Activated CD4-positive, alpha-beta memory T cell treated with anti-CD3 and anti-CD28 coated beads, Interleukin-2, amount 10 ng/mL, durations not matched to agents 7 days and 5 days (primary cell): ENCODE measurements around the gene ZNF264. TPM values are rescaled to one million over a fixed set of nuclear protein-coding genes. Genes with fewer than 3 reads are reported as not detected.
"Not testable (repeated sequence)": the region's sequence is repeated elsewhere in the genome, so short reads cannot be mapped to it uniquely, and the experiment has no call there.

Source experiments
- CTCF ChIA-PET: fragments of 350-600 bp; sonication (Branson Sonifier 250); formaldehyde crosslinking; loops from one replicate; lab custom pipeline; 2021; ENCODE audit warnings: antibody characterized with exemption, inconsistent platforms; lab: Charles Lee
- POLR2A ChIA-PET: fragments of 350-600 bp; sonication (Branson Sonifier 250); formaldehyde crosslinking; loops from one replicate; lab custom pipeline; 2021; ENCODE audit warnings: antibody characterized with exemption; lab: Charles Lee
- DNase-seq: peaks from one replicate; pipeline ENCODE4 v3.0.0-alpha.2; 2020
- H3K27ac Mint-ChIP-seq: one replicate; pipeline ENCODE4 v1.8.0; 2021; ENCODE audit warnings: mild to moderate bottlenecking, mixed read lengths
- H3K27me3 Mint-ChIP-seq: one replicate; pipeline ENCODE4 v1.8.0; 2021; ENCODE audit warnings: mixed read lengths
- H3K36me3 Mint-ChIP-seq: one replicate; pipeline ENCODE4 v1.8.0; 2021; ENCODE audit warnings: low read depth, mixed read lengths
- H3K4me1 Mint-ChIP-seq: one replicate; pipeline ENCODE4 v1.8.0; 2021; ENCODE audit warnings: mixed read lengths
- H3K4me3 Mint-ChIP-seq: one replicate; pipeline ENCODE4 v1.8.0; 2021; ENCODE audit warnings: mild to moderate bottlenecking, mixed read lengths
- H3K9me3 Mint-ChIP-seq: one replicate; pipeline ENCODE4 v1.8.0; 2021; ENCODE audit warnings: mixed read lengths
- total RNA-seq, 2 experiments: library from RNA; stranded (reverse); gene quantifications; one replicate each; pipeline ENCODE4 v1.2.3, GENCODE V29; 2021

The ZNF264 gene
- total RNA-seq, 2 experiments from 2014 or later = 39.4 to 41.3 TPM

- H3K36me3 Mint-ChIP-seq = peaks cover 77% of the 10 kb centered on the region
- H3K27me3 Mint-ChIP-seq, H3K4me1 Mint-ChIP-seq, H3K4me3 Mint-ChIP-seq, H3K27ac Mint-ChIP-seq, CTCF ChIA-PET, POLR2A ChIA-PET, DNase-seq: not testable (repeated sequence)
- peaks cover 39% of the 10 kb centered on the region for H3K9me3 Mint-ChIP-seq
These were observed 62.5 kb downstream of the ZNF264 start for GRCh38 chr19:57253767-57254166.

DNA sequence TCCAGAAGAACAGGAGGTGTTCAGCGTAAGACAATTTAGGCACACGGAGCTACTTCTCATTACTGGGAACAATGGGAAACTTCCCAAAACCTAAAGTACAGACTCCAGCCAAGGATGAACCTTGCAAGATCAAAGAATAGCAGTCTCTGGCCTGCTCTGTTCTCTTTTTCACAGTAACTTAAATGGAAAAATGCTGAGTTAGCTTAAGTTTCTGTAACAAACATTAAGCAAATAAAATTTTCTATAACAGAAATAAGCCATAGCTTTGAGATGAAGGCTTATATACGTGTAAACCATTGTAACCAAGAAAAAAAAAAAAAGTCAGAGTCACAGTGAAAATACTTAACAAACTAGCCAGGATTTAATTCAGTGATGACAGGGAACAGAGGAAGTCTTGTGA is 70.7 kb downstream of the ZNF264 start:
- H3K27me3 Mint-ChIP-seq = no peaks in the 10 kb centered on the region
- CTCF ChIA-PET = no interaction called here
- H3K27ac Mint-ChIP-seq = no peak overlapping the region
- no peaks in the 10 kb centered on the region for H3K4me1 Mint-ChIP-seq
- peaks cover 45% of the 10 kb centered on the region for H3K36me3 Mint-ChIP-seq
- no peak overlapping the region for H3K4me3 Mint-ChIP-seq
- peaks cover 44% of the 10 kb centered on the region for H3K9me3 Mint-ChIP-seq
- DNase-seq = no peak
- POLR2A ChIA-PET = interaction anchor here (1.1 to 1.5 kb wide), 2 partner anchors 18 to 59 kb away, joined by 3 read pairs; partner anchors contain the start of gene ZNF460

DNA sequence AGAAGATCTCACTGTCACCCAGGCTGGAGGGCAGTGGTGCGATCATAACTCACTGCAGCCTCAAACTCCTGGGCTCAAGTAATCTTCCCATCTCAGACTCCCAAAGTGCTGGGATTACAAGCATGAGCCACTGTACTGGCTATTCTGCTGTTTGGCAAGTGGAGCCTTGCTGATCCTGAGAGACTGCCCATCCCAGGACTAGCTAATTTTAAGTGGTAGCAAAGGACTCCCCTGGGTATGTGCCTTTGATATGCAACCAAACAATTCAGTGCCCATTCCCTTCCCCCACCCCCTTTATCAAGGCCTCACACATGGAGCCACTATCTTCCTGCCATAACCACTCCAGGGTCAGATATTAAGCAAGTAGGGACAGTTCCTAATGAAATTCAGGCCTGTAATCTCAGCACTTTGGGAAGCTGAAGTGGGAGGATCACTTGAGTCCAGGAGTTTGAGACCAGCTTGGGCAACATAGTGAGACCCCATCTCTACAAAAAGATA is 72.0 kb downstream of the ZNF264 start:
- no peaks in the 10 kb centered on the region for H3K4me1 Mint-ChIP-seq
- peaks cover 44% of the 10 kb centered on the region for H3K9me3 Mint-ChIP-seq
- ChIA-PET POLR2A (interaction anchor here (1.5 kb wide), 1 partner anchor 58 kb away, joined by 3 read pairs; no protein-coding TSS in a partner anchor), CTCF (no interaction called here)
- no peak for DNase-seq
- peaks cover 44% of the 10 kb centered on the region for H3K36me3 Mint-ChIP-seq
- H3K27me3 Mint-ChIP-seq = no peaks in the 10 kb centered on the region
- no peak overlapping the region for H3K27ac Mint-ChIP-seq
- no peak overlapping the region for H3K4me3 Mint-ChIP-seq

GRCh38 chr19:57267291-57267690 is 76.0 kb downstream of the ZNF264 start:
- CTCF ChIA-PET = no interaction called here
- no peaks in the 10 kb centered on the region for H3K4me1 Mint-ChIP-seq
- peaks cover 24% of the 10 kb centered on the region for H3K36me3 Mint-ChIP-seq
- H3K9me3 Mint-ChIP-seq = peaks cover 29% of the 10 kb centered on the region
- POLR2A ChIA-PET = no interaction called here
- H3K27me3 Mint-ChIP-seq = no peaks in the 10 kb centered on the region
- DNase-seq = no peak
- no peak overlapping the region for H3K27ac Mint-ChIP-seq
- H3K4me3 Mint-ChIP-seq = no peak overlapping the region

GRCh38 chr19:57269515-57270250 is 78.4 kb downstream of the ZNF264 start:
- ChIA-PET CTCF (no interaction called here), POLR2A (no interaction called here)
- H3K36me3 Mint-ChIP-seq = peaks cover 38% of the 10 kb centered on the region
- no peaks in the 10 kb centered on the region for H3K27me3 Mint-ChIP-seq
- peaks cover 26% of the 10 kb centered on the region for H3K9me3 Mint-ChIP-seq
- no peaks in the 10 kb centered on the region for H3K4me1 Mint-ChIP-seq
- no peak for DNase-seq
- H3K4me3 Mint-ChIP-seq = no peak overlapping the region
- no peak overlapping the region for H3K27ac Mint-ChIP-seq

- no peak for DNase-seq
- Mint-ChIP-seq H3K9me3 (peaks cover 13% of the 10 kb centered on the region), H3K36me3 (peaks cover 35% of the 10 kb centered on the region), H3K27me3 (no peaks in the 10 kb centered on the region), H3K4me3 (no peak overlapping the region), H3K4me1 (no peaks in the 10 kb centered on the region), H3K27ac (no peak overlapping the region)
- ChIA-PET CTCF (no interaction called here), POLR2A (no interaction called here)
These were observed 80.0 kb downstream of the ZNF264 start for GRCh38 chr19:57271280-57271679.

Other genes starting within 250 kb of the ZNF264 start
- not detected for gene USP29, start 71.5 kb upstream of the ZNF264 start, total RNA-seq
- not detected for gene ZIM3, start 46.3 kb upstream of the ZNF264 start, total RNA-seq
- gene DUXA, start 24.0 kb upstream of the ZNF264 start, total RNA-seq = not detected
- 1 to 10 TPM in 1 of 2 experiments, under 1 TPM in 1; 0.63 to 1.7 TPM for gene AURKC, start 39.5 kb downstream of the ZNF264 start, total RNA-seq
- gene ZNF805, start 49.1 kb downstream of the ZNF264 start, total RNA-seq = 10 to 100 TPM in 1 of 2 experiments, 1 to 10 TPM in 1; 9.8 to 10.0 TPM
- 10 to 100 TPM; 40.0 to 42.0 TPM for gene ZNF460, start 89.0 kb downstream of the ZNF264 start, total RNA-seq
- gene ZNF543, start 129.0 kb downstream of the ZNF264 start, total RNA-seq = 1 to 10 TPM; 7.7 to 8.2 TPM
- 1 to 10 TPM; 7.9 to 9.1 TPM for gene ZNF304, start 159.8 kb downstream of the ZNF264 start, total RNA-seq
- 10 to 100 TPM; 10.5 to 10.9 TPM for gene TRAPPC2B, start 172.1 kb downstream of the ZNF264 start, total RNA-seq
- 1 to 10 TPM; 3.8 to 4.8 TPM for gene ZNF547, start 172.1 kb downstream of the ZNF264 start, total RNA-seq
- 10 to 100 TPM; 26.9 to 32.6 TPM for gene ZNF548, start 198.4 kb downstream of the ZNF264 start, total RNA-seq
- gene ZNF17, start 219.7 kb downstream of the ZNF264 start, total RNA-seq = 10 to 100 TPM in 1 of 2 experiments, 1 to 10 TPM in 1; 9.1 to 12.6 TPM
- gene ZNF749, start 243.8 kb downstream of the ZNF264 start, total RNA-seq = 1 to 10 TPM; 7.8 to 9.5 TPM